ENCODE data around the gene TOR1AIP1.

Gene TOR1AIP1

DNA sequence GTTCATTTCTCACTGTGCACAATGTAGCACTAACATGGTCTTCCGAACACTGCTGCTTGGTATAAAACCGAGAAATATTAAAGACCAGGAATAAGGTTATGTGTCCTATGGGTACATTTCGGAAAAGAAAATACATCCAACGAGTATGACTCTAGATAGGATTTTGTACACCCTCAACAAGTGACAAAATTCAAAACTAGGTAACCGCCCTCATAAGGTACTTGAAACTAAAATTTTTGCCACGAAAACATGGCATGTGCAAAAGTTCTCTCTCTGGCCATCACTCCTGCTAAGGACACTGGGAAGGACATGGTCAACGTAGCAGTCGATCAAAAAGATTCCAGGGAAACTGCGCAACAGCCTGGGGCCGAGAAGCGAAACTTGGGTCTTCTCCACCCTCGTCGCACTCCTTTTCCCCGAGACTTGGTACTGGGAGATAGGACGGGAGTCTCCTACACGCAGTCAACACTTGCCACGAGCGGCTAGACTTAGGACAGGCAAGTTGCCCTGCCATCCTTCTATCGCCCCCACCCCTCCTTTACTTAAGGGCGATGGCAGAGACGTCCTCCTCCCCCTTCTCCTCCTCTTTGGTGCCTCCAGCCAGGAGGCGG is 338 bp upstream of the TOR1AIP1 start:
- no peak for DNase-seq (ENCODE audit: low read depth in 3 of 3)

DNA sequence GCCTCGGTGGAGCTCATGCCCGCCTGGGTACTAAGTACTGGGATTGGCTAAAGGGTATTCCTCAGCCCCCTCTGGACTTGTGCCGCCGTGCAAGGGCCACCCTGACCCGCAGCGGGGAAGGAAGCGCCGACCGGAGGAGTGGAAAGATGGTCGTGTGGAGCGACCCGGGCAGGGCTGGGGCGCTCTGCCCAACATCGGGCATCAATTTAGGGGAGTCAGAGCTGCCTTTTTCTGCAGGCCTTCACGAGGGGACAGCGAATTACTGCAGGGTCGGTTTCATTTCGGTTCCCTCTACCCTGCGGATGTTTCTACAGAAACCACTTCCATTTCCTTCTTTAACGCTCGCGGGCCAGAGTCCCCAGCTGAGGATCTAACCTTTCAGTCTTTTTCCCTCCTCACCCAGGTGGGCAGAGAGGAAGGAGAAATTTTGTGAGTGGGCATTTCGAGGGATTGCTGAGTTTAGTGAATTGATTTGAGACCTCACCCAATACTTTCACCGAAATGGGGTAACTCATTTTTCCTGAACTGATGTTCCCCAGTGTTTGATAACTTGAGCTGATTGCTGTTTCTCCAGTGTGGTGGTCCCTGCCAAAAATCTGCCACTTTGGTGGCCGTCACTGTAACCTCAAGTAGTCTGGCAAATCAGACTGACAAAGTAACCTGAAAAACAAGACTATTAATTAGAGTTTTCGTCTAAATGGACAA is 1.1 kb downstream of the TOR1AIP1 start:
- DNase-seq (ENCODE audit: low read depth in 3 of 3) = peak in 1 of 3 experiments; percentile 5

- peak; percentile 25 to 53 (median 44) for DNase-seq (ENCODE audit: low read depth in 3 of 3)
Observed at GRCh38 chr1:179883745-179884138, 1.7 kb downstream of the TOR1AIP1 start.

DNA sequence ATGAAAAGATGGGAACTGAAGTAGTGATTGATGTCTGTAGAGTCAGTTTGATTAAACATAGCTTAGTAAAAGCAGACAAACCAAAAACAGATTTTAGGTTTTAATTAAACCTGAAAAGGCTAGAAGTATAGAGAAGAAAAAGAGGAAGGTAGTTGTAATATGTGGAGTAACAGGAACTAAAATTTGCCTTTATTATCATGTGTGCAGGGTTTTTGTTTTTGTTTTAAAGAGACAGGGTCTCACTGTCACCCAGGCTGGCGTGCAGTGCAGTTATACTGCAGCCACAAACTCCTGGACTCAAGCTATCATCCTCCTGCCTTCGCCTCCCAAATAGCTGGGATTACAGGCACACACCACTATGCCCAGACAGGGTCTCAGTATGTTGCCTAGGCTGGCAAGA is 6.0 kb downstream of the TOR1AIP1 start:
- DNase-seq (ENCODE audit: low read depth in 3 of 3) = no peak

- no peak for DNase-seq (ENCODE audit: low read depth in 3 of 3)
Observed at GRCh38 chr1:179889589-179889988, 7.5 kb downstream of the TOR1AIP1 start.

DNA sequence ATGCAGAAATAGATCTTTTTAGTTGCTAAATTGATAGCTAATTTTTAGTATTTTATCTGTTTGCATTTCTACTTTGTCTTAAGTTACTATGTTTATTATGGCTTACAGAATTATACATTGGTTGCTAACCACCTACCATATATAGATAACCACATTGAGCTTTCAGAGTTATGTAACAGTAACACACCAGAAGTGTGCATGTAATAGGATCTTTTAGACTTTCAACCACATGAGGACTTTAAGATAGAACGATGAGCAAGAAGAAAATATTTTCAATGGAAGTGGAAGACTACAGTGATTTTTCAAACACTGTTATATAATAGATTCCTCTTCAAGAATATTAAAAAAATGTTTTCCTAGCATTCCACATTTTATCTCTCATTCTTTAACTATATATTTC is 28.8 kb downstream of the TOR1AIP1 start:
- no peak for DNase-seq (ENCODE audit: low read depth in 3 of 3)

GRCh38 chr1:179911812-179912211 is 29.7 kb downstream of the TOR1AIP1 start:
- no peak for DNase-seq (ENCODE audit: low read depth in 3 of 3)

DNA sequence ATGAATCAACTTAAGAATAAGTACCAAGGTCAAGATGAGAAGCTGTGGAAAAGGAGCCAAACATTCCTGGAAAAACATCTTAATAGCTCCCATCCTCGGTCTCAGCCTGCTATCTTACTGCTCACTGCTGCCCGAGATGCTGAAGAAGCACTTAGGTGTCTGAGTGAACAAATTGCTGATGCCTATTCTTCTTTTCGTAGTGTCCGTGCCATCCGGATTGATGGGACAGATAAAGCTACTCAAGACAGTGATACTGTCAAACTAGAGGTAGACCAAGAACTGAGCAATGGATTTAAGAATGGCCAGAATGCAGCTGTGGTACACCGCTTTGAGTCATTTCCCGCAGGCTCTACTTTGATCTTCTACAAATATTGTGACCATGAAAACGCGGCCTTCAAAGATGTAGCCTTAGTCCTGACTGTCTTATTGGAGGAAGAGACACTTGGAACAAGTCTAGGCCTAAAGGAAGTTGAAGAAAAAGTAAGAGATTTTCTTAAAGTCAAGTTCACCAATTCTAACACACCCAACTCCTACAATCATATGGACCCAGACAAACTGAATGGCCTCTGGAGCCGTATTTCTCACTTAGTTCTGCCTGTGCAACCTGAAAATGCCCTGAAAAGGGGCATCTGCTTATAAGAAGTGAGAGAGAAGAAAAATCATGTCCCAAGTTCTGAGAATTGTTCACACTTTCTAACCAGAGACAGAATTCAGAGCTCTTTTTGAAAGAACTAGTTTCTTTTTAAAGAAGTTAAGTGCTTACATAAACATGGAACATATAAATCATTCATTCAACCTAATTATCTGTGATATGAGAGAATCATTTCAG is 35.7 kb downstream of the TOR1AIP1 start:
- no peak for DNase-seq (ENCODE audit: low read depth in 3 of 3)

DNA sequence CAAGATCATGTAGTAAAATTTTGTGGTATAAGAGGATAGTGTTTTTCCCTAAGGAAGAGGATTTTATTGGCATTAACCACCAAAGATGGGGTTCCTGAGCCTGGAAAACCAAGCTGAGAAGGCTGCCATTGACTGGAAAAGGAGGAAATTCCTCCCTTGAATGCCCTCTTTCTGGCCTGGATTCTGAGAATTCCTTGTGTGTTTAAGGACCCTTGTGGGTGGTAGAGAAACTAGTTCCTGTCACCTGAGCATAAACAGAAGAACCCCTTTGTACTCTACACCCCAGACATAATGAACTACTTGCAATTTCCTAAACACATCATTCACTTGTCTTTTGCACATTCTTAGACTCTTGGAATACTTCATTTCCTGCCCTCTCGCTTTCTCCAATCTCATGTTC is 39.4 kb downstream of the TOR1AIP1 start:
- DNase-seq (ENCODE audit: low read depth in 3 of 3) = no peak

- no peak for DNase-seq (ENCODE audit: low read depth in 3 of 3)
Observed at GRCh38 chr1:179921981-179922872, 40.1 kb downstream of the TOR1AIP1 start.

GRCh38 chr1:179923029-179923428 is 40.9 kb downstream of the TOR1AIP1 start:
- no peak for DNase-seq (ENCODE audit: low read depth in 3 of 3)

DNA sequence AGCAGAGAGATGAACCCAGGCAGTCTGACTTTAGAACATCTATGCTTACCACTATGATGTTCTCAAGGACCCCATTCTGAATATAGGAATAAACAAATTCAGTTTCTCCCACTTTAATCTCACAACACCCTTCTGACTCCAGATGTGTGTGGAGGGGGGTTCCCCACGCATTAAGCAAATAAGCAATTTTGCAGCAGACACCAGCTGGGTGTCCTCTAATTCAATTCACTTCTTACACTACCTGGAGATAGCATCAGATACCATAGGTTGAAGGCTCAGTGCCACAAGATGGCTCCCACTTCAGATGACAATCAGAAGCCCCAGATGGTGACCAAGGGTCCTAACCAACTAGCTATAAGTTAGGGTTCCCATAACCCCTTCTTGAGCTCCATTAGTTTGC is 42.2 kb downstream of the TOR1AIP1 start:
- DNase-seq (ENCODE audit: low read depth in 3 of 3) = no peak

GRCh38 chr1:179925302-179925701 is 43.2 kb downstream of the TOR1AIP1 start:
- DNase-seq (ENCODE audit: low read depth in 3 of 3) = no peak

- DNase-seq (ENCODE audit: low read depth in 3 of 3) = no peak
Observed at GRCh38 chr1:179925922-179926849, 44.1 kb downstream of the TOR1AIP1 start.

DNA sequence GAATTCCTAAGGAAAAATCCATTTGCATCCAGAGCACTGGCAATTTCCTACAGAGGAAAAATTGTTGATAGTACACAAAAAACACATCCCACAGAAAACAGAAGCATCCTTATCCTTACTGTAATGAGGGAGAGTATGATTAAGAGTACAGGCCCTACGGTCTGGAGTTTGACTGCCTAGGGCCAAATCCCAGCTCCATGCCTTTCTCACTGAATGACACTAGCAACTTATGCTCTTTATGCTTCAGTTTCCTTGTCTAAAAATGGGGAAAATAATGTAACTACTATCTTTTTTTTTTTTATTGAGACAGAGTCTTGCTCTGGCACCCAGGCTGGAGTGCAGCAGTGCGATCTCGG is 44.7 kb downstream of the TOR1AIP1 start:
- DNase-seq (ENCODE audit: low read depth in 3 of 3) = no peak

DNA sequence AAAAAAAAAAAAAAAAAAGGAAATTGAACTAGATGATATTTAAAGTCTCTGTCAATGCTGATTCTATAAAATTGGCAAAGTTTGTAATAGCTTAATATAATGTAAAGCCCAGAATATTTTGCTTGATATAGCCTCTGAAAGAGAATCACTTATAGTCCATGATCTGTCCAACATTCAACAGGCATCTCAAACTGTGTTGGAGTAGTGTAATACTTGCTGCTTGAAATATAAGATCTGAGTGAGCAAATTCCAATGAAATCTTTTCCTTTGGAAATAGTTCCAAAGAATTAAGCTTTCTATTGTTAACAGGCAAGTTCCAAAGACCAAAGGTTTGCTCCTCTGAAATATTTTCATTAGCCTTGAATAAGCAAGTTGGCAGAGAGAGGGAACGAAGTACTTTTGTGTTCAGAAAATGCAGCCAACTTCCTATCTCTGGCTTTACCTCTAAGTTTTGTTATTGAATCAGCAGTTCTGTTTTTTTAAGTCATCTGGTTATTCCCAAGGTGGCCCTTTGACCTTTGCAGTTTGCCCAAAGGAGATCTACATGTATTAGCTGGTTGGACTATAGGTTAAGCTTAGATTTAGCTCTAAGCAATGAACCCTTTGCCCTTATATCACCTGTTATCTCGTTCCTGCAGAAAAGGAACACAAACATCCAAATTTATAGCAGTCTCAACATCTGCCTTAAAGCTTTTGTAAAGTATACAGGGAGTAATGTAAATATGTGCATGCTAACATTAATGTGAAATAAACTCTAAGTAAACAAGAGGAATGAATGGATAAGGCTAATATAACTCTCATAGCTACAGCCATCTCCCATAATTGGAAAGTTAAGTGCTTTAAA is 48.1 kb downstream of the TOR1AIP1 start:
- DNase-seq (ENCODE audit: low read depth in 3 of 3) = no peak

GRCh38 chr1:179930867-179931266 is 48.8 kb downstream of the TOR1AIP1 start:
- DNase-seq (ENCODE audit: low read depth in 3 of 3) = no peak

DNA sequence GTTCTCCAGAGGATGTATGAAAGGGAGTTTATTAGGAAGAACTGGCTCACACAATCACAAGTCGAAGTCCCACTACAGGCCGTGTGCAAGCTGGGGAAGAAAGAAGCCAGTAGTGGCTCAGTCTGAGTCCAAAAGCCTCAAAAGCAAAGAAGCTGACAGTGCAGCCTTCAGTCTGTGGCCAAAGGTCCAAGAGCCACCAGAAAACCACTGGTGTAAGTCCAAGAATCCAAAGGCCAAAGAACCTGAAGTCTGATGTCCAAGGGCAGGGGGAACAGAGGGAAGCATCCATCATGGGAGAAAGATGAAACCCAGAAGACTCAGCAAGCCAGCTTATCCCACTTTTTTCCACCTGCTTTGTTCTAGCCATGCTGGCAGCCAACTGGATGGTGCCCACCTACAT is 51.1 kb downstream of the TOR1AIP1 start:
- DNase-seq (ENCODE audit: low read depth in 3 of 3) = no peak

DNA sequence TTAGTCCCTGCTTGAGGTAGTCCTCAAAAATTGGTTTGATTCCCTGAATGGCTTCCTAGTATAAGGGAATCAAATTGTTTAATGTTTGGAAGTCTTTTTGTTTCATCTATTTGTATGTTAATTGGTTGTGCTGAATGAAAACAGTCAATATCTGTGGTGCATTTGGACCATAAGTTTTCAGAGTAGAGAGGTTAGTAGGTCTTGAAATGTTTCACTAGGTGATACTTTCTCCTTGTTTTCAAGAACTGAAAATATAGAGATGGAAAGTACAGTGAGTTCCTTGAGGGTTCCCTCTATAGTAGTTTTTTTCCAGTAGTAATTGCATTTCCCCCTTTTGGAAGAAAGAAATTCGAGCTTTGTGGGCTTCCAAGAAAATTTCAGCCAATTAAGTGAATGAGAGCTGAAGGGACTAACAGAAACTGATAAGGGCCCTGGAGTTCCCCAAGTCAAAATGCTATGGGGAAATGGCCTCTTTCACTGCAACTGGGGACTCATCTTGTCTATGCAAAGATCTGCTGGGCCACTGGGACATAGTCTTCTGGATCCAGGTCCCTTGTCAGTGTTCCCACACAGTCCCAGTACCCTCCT is 53.9 kb downstream of the TOR1AIP1 start:
- DNase-seq (ENCODE audit: low read depth in 3 of 3) = no peak
